Germinal center (tissue), 1 donor: ENCODE measurements around the gene LIPG.
"Not testable (repeated sequence)": the region's sequence is repeated elsewhere in the genome, so short reads cannot be mapped to it uniquely, and the experiment has no call there.

Experiments used
- DNase-seq: peaks from one replicate; pipeline ENCODE4 v3.0.0; 2012; ENCODE audit warnings: mixed read lengths, low spot score

Gene LIPG

DNA sequence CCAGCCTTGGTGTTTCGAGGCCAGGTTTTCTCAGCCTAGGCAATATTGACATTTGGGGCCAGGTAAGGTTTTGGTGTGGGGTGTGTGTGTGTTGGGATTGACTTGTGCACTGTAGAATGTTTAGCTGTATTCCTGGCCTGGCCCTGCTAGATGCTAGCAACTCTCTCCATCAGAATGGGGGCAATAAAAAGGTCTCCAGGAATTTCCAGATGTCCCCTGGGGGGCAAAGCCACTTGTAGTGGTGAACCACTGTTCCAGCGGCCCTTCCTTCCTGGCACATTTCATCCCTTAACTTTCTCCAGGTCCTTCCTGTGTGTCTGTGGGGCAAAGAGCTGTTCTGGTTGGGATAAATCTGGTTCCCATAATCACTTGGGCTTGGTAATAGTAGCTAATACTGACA, 12.0 kb downstream of the LIPG start:
- DNase-seq, result no peak

GRCh38 chr18:49579041-49579440, 17.2 kb downstream of the LIPG start:
- not testable (repeated sequence) for DNase-seq

DNA sequence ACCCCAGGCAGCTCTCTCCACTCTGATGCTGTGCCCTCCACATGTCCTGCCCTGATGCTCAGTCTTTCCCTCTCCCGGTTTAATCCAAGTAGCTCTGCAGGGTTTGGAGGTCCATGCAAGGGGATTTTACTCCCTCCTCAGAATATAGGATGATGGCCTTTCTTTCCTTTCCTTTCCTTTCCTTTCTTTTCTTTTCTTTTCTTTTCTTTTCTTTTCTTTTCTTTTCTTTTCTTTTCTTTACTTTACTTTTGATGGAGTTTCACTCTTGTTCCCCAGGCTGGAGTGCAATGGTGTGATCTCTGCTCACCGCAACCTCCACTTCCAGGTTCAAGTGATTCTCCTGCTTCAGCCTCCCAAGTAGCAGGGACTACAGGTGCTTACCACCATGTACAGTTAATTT, 17.7 kb downstream of the LIPG start:
- not testable (repeated sequence) for DNase-seq

DNA sequence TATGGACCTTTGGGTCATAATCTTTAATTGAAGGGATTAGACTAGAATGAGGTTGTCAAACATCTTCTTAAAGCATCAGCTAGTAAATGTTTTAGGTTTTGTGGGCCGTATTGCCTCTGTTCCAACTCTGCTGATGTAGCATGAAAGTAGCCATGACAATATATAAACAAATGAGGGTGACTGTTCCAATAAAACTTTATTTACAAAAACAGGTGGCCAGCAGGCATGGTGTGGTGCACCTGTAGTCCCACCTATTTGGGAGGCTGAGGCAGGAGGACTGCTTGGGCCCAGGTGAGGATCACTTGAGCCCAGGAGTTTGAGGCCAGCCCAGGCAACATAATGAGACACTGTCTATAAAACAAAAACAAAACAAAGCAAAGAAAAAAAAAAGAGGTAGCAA, 18.4 kb downstream of the LIPG start:
- no peak for DNase-seq

GRCh38 chr18:49581371-49581770, 19.5 kb downstream of the LIPG start:
- no peak for DNase-seq

GRCh38 chr18:49582579-49582978, 20.7 kb downstream of the LIPG start:
- DNase-seq, result no peak

GRCh38 chr18:49584394-49584793, 22.5 kb downstream of the LIPG start:
- DNase-seq, result no peak

- DNase-seq, result not testable (repeated sequence)
These were observed 23.1 kb downstream of the LIPG start for GRCh38 chr18:49584951-49585350.

- DNase-seq, result no peak
These were observed 24.2 kb downstream of the LIPG start for GRCh38 chr18:49585781-49586663.

- DNase-seq, result no peak
These were observed 26.3 kb downstream of the LIPG start for GRCh38 chr18:49588171-49588570.

DNA sequence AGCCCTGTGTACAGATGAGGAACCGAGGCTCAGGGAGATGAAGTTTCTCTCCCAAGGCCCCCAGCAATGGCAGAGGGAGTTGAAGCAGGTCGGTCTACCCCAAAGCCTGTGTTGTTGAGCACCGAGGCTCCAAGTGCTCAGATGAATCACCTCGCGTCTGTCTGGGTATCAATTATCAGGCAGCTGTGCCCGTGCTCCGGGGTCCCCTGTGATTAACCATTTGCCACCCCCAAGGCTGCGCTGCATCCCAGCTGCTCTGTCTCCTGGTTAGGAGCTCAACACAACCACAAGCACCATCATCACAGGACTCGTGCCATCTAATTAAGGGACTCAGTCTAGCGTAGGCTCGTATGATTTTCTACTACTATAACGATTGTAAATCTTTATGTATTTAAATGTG, 27.1 kb downstream of the LIPG start:
- no peak for DNase-seq

DNA sequence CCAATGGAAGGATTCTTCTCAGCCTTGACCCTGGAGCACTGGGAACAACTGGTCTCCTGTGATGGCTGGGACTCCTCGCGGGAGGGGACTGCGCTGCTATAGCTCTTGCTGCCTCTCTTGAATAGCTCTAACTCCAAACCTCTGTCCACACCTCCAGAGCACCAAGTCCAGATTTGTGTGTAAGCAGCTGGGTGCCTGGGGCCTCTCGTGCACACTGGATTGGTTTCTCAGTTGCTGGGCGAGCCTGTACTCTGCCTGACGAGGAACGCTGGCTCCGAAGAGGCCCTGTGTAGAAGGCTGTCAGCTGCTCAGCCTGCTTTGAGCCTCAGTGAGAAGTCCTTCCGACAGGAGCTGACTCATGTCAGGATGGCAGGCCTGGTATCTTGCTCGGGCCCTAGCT, 28.8 kb downstream of the LIPG start:
- no peak for DNase-seq

- DNase-seq, result no peak
These were observed 29.4 kb downstream of the LIPG start for GRCh38 chr18:49591271-49591670.

GRCh38 chr18:49591775-49592174, 29.9 kb downstream of the LIPG start:
- no peak for DNase-seq

- DNase-seq, result no peak
These were observed 34.8 kb downstream of the LIPG start for GRCh38 chr18:49596687-49597086.

DNA sequence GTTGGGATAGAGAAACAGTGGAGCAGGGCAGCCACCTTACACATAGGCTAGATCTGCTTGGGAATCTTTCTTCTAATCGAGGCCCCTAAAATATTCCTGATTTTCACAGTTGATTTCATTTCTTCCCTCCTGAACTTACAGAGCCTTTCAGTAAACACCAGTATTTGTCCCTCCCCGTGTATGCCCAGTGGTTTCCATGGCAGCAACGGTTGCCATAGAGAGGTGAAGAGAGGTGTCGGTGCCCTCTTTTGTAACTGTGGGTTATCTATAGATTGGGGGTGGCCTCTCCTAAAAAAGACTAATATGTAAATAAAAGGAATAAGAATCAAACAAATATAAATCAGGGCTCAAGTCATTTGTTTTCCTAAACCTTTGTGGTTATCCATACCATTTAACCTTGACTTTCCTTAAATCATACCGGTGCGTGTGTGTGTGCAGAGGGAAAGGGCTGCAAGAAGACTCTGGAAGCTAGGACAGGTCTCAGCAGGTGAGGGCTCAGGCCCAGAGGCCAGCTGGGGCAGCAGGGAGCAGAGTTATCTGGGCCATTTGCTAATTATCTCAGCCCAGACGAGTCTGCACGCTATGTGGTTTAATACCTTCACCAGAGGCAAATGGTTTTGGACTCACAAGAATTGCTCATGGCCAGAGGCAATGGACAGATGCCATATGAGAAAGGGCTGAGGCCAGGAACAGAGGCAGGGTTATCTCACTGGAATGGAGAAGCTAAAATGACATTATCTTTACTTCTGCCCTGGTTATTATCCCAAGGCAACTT, 35.5 kb downstream of the LIPG start:
- DNase-seq, result no peak

- DNase-seq, result no peak
These were observed 39.4 kb downstream of the LIPG start for GRCh38 chr18:49601211-49601610.

DNA sequence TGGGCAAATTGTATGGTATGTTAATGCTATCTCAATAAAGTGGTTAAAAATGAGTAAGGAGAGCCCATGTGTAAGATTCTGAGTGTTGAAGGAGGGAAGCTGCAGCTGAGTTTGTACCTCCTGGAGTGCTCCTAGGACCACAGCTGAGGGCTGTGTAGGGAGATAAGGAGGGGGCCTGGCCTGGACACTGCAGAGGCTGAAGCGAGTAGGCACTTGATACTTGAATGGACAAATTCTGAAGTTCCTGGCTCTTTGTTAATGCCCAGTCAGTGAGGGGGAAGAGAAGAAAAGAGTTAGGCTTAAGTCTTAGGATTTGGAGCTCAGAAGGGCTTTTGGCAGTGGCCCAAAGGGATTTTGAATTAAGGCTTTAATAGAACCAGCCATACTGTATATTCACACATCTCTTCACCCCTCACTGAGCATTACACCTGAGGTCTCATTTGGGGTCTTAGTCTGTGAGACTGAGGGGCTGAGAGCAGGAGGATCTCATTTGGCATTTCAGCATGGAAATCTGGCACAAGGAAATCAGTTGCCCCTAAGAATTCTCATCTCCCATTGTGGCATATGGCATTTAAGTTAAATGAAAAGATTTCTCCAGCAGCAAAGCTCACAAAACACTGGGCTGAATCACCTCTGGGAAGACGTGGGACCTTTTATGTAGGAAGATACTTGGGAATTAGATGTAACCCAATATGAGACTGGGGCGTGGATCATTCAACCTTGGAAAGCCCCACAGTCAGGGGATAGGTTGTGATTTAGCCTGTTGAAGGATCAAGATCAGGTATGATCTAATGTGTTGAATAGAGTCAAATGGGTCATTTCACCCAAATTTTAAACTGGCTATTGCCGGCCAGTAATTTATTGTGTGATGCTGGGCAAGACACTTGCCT, 46.8 kb downstream of the LIPG start:
- DNase-seq, result no peak

DNA sequence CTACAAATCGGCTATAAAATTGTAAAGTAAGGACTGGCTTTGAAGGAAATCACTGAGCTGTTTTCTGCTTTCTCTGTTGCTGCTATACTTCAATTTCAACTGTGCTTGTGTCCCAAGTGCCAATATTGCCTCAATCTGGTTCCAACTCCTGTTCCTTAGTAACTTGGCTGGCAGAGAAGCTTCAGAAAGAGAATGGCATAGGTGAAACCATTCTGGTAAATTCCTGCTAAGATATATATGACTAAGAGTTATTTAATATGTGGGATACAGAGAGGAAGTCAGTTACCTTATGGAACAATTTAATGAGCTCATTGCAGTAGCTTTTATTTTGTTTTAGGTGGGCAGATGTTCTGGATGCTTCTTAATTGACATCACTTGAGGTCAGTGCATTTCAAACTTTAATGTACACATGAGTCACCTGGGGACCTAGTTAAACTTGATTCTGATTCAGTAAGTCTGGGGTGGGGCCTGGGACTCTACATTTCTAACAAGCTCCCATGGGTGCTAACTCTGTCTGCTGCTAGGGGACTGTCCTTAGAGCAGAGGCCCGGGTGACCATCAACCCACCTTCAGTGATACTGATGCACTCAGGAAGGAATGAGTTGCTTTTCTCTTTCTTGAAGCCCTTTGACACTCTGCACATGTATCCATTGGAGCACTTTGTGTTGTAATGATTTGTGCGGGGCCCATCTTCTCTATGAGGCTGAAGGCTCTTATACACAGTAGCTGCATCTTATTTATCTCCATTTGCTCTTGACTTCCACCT, 47.6 kb downstream of the LIPG start:
- no peak for DNase-seq

GRCh38 chr18:49610022-49610445, 48.2 kb downstream of the LIPG start:
- DNase-seq, result no peak

- DNase-seq, result no peak
These were observed 49.5 kb downstream of the LIPG start for GRCh38 chr18:49611316-49611715.
